Activated CD4-positive, alpha-beta T cell treated with anti-CD3 and anti-CD28 coated beads for 36 hours (primary cell): ENCODE data around the gene MXD4. TPM values are rescaled to one million over a fixed set of nuclear protein-coding genes. Genes with fewer than 3 reads are reported as not detected.

ENCODE experiments used
- ATAC-seq: fragments of 200-7000 bp; cut with Tn5 transposase; one replicate; pipeline ENCODE4 v1.10.0; 2021; ENCODE audit warnings: mild to moderate bottlenecking, moderate library complexity
- CTCF ChIA-PET: fragments of 350-600 bp; sonication (Branson Sonifier 250); formaldehyde crosslinking; loops from one replicate; lab custom pipeline; 2021; ENCODE audit warnings: antibody characterized with exemption; lab: Charles Lee
- POLR2A ChIA-PET: fragments of 350-600 bp; sonication (Branson Sonifier 250); formaldehyde crosslinking; loops from one replicate; lab custom pipeline; 2021; ENCODE audit warnings: antibody characterized with exemption, inconsistent platforms; lab: Charles Lee
- DNase-seq: peaks from one replicate; pipeline ENCODE4 v3.0.0-alpha.2; 2020
- H3K27ac Mint-ChIP-seq: one replicate; pipeline ENCODE4 v1.8.0; 2021; ENCODE audit warnings: mixed read lengths
- H3K27me3 Mint-ChIP-seq: one replicate; pipeline ENCODE4 v1.8.0; 2021; ENCODE audit warnings: mixed read lengths
- H3K36me3 Mint-ChIP-seq: one replicate; pipeline ENCODE4 v1.8.0; 2021; ENCODE audit warnings: low read depth, mixed read lengths
- H3K4me1 Mint-ChIP-seq: one replicate; pipeline ENCODE4 v1.8.0; 2021; ENCODE audit warnings: mixed read lengths
- H3K4me3 Mint-ChIP-seq: one replicate; pipeline ENCODE4 v1.8.0; 2021; ENCODE audit warnings: mild to moderate bottlenecking, moderate library complexity, mixed read lengths
- H3K9me3 Mint-ChIP-seq: one replicate; pipeline ENCODE4 v1.8.0; 2021; ENCODE audit warnings: low read depth, mixed read lengths
- intact Hi-C, 2 experiments: fragments of 100-400 bp; cut with DNase I in 1 of 2; cut with micrococcal nuclease in 1 of 2; formaldehyde crosslinking; loops; one replicate each; pipeline versions ENCODE4 v1.14.2 to v1.15.1; 2022 to 2024; cut with DNase I, micrococcal nuclease
- total RNA-seq, 2 experiments: library from RNA; stranded (reverse); gene quantifications; one replicate each; pipeline ENCODE4 v1.2.3, GENCODE V29; 2021

MXD4 gene
- total RNA-seq, 2 experiments from 2014 or later: 1.6 to 2.3 TPM

DNA sequence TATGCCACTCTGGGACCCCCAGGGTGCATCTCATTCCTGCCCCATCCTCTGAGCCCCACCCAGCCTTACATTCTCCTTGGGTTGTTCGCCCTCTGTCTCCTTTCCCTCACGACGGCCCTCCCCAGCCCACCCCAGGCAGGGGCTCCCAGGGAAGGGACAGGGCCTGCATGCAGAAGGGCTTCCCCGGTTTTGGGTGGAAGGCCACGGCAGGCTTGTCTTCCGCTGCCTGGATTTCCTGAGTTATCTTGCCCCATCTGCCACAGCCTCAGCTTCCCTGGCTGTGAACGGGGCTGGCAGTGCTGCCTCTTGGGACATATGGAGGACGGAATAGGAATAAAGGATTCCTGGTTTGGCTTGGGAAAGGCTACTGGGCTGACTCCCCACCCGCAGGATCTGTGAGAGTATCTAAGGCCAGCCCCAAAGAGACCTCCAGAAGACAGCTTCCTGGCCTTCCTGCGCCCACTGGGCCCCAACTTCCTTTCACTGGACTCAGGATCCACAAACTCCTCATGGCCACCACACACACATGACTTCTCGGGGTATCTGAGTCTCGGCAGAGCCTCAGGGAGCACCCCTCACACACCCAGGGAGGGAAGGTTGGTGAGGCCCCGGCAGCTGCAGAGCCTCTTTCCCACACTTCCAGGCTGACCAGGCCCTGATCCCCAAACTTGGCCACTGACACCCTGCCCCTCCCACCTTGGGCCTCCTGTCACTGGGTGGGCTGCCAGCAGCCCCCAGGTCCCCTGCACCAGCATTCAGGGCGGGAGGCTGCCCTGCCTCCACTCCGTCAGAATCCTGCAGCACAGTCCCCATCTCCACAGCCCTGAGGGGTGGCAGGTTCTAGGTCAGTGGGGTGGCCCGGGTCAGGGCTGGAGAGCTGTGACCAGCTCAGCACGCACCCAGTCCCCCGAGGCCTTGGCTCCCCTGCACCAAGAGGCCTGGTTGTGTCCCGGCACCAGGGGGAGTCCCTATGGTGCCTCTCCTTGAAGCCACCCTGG, 3.5 kb upstream of the MXD4 start:
- Mint-ChIP-seq H3K36me3 (no peaks in the 10 kb centered on the region), H3K27me3 (no peaks in the 10 kb centered on the region), H3K9me3 (no peaks in the 10 kb centered on the region), H3K4me1 (no peaks in the 10 kb centered on the region), H3K4me3 (no peak overlapping the region), H3K27ac (no peak overlapping the region)
- ATAC-seq (no peak), DNase-seq (no peak)
- intact Hi-C loops: no loop called here
- ChIA-PET CTCF (interaction anchor here (0.6 kb wide), 1 partner anchor 144 kb away, joined by 3 read pairs; no protein-coding TSS in a partner anchor), POLR2A (no interaction called here)

DNA sequence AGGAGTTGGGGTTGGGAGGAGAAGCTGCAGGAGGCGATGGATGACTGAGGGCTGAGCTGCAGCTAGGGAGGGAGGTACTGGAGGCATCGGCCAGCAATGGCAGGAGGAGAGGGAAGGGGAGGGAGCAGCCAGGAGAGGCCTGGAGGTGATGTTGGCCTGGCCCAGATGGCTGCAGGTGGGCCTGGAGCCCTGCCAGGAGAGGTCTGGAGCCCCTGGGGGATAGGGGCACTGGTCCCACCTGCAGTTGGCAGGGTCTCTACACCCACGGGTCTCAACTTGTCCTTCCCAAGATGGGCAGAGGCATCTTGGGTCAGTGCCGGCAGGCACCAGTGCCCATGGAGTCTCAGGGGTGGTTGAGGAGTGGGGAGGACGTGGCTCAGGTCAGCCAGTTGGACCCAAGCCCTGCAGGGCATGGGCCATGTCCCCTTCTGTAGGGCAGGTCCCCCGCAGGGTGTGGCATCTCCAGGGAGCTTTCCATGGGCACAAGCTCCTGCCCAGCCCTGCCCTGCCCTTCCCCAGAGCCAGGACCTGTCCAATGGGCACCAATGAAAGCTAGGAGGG, 2.7 kb upstream of the MXD4 start:
- CTCF ChIA-PET: interaction anchor here (0.5 kb wide), 1 partner anchor 539 kb away, joined by 3 read pairs; no protein-coding TSS in a partner anchor
- no peaks in the 10 kb centered on the region for H3K9me3 Mint-ChIP-seq
- no peak for ATAC-seq
- no peak overlapping the region for H3K27ac Mint-ChIP-seq
- POLR2A ChIA-PET: no interaction called here
- H3K4me3 Mint-ChIP-seq: no peak overlapping the region
- H3K27me3 Mint-ChIP-seq: no peaks in the 10 kb centered on the region
- intact Hi-C loops: loop anchor here in 1 of 2 experiments (5.0 kb wide), 3 partner anchors 552 to 698 kb away; partner anchors contain the start of genes ADD1, GRK4, NOP14 and SLBP
- DNase-seq: no peak
- H3K36me3 Mint-ChIP-seq: no peaks in the 10 kb centered on the region
- peaks cover 2% of the 10 kb centered on the region for H3K4me1 Mint-ChIP-seq

DNA sequence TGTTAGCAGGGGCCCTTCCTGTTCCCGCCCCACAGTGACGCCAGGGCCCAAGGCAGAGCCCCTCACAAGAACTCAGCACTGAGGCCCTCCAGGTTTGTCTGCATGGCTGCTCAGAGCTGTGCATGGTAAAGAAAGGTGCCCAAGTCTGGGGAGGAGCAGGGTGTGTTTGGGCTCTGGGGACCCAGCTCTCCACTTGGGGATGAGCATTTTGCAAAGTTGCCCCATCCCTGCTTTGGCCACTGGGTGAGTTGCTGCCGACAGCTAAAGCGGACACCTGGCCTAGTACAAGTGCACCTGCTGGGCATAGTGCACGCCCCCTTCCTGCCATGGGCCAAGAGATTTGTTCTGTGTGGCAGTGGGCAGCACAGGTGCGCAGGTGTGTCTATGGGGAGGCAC, 2.0 kb upstream of the MXD4 start:
- ChIA-PET CTCF (interaction anchor here (0.5 kb wide), 1 partner anchor 538 kb away, joined by 3 read pairs; no protein-coding TSS in a partner anchor), POLR2A (no interaction called here)
- Mint-ChIP-seq H3K36me3 (no peaks in the 10 kb centered on the region), H3K4me1 (peaks cover 2% of the 10 kb centered on the region), H3K27ac (no peak overlapping the region), H3K9me3 (no peaks in the 10 kb centered on the region), H3K4me3 (no peak overlapping the region), H3K27me3 (no peaks in the 10 kb centered on the region)
- intact Hi-C loops: loop anchor here in 1 of 2 experiments (2.0 to 5.0 kb wide), 4 partner anchors 552 to 698 kb away; partner anchors contain the start of genes ADD1, GRK4, NOP14 and SLBP
- ATAC-seq (no peak), DNase-seq (no peak)

DNA sequence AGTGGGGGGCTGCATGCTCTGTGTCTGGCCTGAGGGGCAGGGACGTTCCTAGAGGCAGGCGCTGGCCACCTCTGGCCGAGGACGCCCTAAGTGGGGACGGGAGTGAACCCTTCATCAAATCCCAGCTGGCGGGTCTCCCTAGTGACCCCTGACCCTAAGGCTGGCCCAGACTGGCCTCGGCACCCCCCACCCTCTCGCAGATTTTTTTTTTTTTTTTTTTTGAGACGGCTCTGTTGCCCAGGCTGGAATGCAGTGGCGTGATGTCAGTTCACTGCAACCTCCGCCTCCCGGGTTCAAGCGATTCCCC, 988 bp upstream of the MXD4 start:
- Mint-ChIP-seq H3K27ac (no peak overlapping the region), H3K9me3 (no peaks in the 10 kb centered on the region), H3K27me3 (no peaks in the 10 kb centered on the region), H3K36me3 (no peaks in the 10 kb centered on the region), H3K4me3 (peak overlapping the region; percentile 61), H3K4me1 (peaks cover 2% of the 10 kb centered on the region)
- no peak for DNase-seq
- no peak for ATAC-seq
- ChIA-PET CTCF (interaction anchor here (0.7 to 1.2 kb wide), 2 partner anchors 10 to 14 kb away, joined by 3 to 4 read pairs; no protein-coding TSS in a partner anchor), POLR2A (interaction anchor here (0.9 kb wide), 1 partner anchor 33 kb away, joined by 3 read pairs; no protein-coding TSS in a partner anchor)
- intact Hi-C loops: loop anchor here (1.0 to 5.0 kb wide), 19 partner anchors 19 to 811 kb away; partner anchors contain the start of genes HAUS3 (in 2 of the 2), POLN (in 2 of the 2), RNF4 (in 2 of the 2) and ADD1 (in 1 of the 2)

DNA sequence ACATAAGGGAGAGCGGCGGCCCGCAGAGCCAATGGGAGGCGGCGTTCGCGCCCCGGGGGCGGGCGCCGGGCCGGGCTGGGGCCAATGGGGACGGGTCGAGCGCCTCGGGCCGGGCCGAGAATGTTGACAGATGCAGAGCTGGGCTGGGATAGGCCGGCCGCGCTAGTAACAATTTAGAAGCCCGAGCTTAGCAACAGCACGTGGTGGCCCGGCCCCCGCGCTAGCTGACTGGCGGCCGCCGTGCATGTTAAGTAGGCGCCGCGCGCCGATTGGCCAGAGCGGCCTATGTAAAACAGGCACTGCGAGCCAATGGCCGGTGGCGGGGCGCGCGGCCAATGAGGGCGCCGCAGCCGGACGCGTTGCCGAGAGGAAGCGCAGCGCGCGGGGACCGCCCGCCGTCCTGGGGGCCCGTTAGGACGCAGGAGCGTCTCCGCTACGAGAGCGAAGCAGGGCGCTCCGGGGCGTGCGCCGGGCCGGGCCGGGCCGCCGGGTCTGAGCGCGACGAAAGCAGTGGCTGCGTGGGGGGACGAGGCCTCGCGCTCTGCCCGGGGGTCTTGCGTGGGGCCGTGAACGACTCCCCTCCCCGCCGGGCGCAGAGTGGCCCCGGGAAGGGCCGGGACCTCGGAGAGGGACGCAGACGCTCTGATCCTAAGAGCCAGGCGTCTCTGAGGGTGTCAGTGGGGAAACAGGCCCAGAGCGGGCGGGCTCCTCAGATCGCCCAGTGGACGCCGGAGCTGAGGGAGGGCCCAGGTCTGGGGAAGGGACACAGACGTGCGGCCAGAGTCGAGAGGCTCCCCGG, 435 bp upstream of the MXD4 start:
- ChIA-PET CTCF (interaction anchor here (0.6 to 1.2 kb wide), 7 partner anchors 13 to 207 kb away, joined by 3 to 4 read pairs (median 3); partner anchors contain the start of gene RNF4), POLR2A (interaction anchor here (0.6 to 1.0 kb wide), 7 partner anchors 18 to 274 kb away, joined by 3 to 15 read pairs (median 3); partner anchors contain the start of genes CFAP99, FAM193A, HAUS3 and POLN)
- DNase-seq (peak; percentile 99), ATAC-seq (peak; percentile 96)
- intact Hi-C loops: loop anchor here (1.0 to 5.0 kb wide), 19 partner anchors 20 to 812 kb away; partner anchors contain the start of genes HAUS3 (in 2 of the 2), POLN (in 2 of the 2), RNF4 (in 2 of the 2) and ADD1 (in 1 of the 2)
- H3K9me3 Mint-ChIP-seq: no peaks in the 10 kb centered on the region
- H3K27me3 Mint-ChIP-seq: no peaks in the 10 kb centered on the region
- H3K36me3 Mint-ChIP-seq: no peaks in the 10 kb centered on the region
- peak overlapping the region; percentile 61 for H3K4me3 Mint-ChIP-seq
- H3K27ac Mint-ChIP-seq: no peak overlapping the region
- peaks cover 2% of the 10 kb centered on the region for H3K4me1 Mint-ChIP-seq

DNA sequence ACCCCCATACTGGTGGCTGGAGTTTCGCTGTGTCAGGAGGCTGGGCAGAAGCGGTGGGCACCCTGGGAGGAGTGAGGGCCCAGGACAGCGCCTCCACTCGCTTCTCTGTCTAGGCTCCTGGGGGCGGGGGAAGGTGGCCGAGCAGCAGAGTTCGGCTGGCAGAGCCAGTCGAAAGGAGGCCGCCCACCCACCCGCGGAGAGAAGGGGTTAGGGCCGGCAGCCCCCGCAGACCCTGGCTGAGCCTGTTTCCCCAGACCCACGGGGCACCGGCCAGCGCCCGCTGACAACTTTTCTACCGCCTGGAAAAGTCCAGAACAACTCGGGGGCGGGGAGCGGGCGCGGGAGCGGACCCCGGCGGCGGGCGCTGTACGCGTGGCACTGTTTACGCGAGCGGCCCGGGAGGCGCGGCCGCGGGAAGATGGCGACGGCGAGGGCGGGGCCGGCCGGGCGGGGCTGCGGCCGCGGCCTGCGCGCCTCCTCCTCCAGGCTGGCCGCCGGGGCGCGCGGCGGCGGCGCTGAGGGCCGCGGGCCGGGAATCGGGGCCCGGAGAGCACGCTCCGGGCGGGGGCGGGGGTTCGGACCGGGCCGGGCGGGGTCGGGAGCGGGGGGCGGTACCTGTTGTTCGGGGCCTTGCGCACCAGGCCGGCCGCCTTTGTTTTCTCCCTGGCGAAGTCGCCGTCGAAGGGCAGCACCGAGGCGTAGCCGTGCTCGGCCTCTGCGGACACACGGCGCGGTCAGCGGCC, 628 bp downstream of the MXD4 start:
- Mint-ChIP-seq H3K9me3 (no peaks in the 10 kb centered on the region), H3K4me3 (peak overlapping the region; percentile 61), H3K27ac (no peak overlapping the region), H3K36me3 (no peaks in the 10 kb centered on the region), H3K4me1 (peaks cover 2% of the 10 kb centered on the region), H3K27me3 (no peaks in the 10 kb centered on the region)
- ChIA-PET CTCF (interaction anchor here (1.2 kb wide), 1 partner anchor 12 kb away, joined by 3 read pairs; no protein-coding TSS in a partner anchor), POLR2A (interaction anchor here (1.0 kb wide), 2 partner anchors 20 to 208 kb away, joined by 14 to 15 read pairs; partner anchors contain the start of genes HAUS3, POLN and RNF4)
- intact Hi-C loops: loop anchor here in 1 of 2 experiments (5.0 kb wide), 3 partner anchors 549 to 701 kb away; partner anchors contain the start of genes ADD1, GRK4, NOP14 and SLBP
- ATAC-seq (peak; percentile 11), DNase-seq (peak; percentile 74)

DNA sequence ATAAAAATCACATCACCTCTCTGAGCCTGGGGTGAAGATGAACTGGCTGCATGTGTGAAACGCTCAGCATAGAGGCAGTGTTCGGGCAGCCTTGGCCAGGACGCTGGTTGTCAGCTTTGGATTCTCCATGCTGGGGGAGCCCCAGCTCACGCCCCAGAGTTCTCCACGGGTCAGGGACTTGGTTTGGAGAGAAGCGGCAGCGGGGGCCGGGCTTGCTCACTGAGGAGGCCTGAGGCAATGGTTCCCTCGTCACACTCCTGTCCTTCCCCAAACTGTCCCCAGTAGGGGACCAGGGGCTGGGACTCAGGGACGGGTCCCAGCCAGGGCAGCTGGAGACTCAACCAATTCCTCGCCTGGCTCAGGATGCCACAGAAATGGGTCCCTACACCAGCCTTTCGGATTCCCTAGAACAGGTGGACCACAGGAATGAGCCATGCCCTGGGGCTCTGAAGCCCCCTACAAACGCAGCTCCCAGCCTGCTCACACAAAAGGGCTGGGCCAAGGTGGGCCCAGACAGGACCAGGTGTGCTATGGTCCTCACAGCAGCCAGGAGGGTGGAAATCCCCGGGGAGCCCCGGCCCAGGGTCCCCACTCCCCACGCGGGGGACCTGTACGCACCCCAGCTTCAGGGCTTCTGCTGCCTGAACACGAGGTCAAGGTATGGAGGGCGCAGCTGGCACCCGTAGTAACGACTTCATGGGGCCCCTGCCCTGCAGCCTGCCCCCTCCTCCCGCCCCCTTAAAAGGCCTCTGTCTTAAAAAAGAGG, 1.4 kb downstream of the MXD4 start:
- CTCF ChIA-PET: no interaction called here

DNA sequence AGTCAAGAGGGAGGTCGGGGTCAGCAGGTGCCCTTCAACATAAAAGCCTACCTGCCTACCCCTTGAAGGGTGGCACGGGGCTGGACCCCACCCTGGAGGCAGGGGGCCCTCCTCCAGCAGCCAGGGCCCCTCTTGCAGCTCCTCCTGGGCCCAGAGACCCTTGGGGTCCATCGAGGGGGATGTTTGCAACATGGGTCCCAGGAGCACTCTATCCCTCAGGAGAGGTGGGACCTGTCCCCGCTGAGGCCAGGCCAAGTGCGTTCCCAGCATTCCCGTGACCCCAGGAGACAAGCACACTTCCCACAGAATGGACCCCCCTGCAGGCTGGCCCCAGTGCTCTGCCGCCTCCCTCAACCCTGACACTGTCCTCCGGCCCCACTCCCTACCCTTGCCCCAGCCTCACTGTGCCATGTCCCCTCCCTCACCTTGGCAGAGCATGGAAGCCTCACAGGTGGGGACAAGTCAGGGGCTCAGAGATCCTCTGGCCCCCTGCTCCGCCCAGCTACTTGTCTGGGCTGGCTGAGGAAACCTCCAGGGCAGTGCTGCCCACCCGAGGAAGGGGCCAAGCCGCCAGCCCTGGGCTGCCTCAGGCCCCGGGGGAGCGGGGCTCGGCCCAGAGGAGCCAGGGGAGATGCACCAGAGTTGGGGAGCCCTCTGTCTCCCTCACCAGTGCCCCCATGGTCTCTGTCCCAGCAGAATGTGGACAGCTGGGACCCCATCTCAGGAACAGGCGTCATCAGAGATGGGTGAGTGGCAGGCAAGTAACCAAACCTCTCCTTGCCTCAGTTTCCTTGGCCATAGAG, 2.2 kb downstream of the MXD4 start:
- no peaks in the 10 kb centered on the region for H3K9me3 Mint-ChIP-seq
- H3K27me3 Mint-ChIP-seq: no peaks in the 10 kb centered on the region
- no peak overlapping the region for H3K4me3 Mint-ChIP-seq
- no peak for ATAC-seq
- peak; percentile 6 for DNase-seq
- peaks cover 2% of the 10 kb centered on the region for H3K4me1 Mint-ChIP-seq
- intact Hi-C loops: loop anchor here in 1 of 2 experiments (5.0 kb wide), 3 partner anchors 547 to 703 kb away; partner anchors contain the start of genes ADD1, GRK4, NOP14 and SLBP
- no peaks in the 10 kb centered on the region for H3K36me3 Mint-ChIP-seq
- POLR2A ChIA-PET: interaction anchor here (1.0 kb wide), 1 partner anchor 18 kb away, joined by 3 read pairs; the partner anchor contains the start of genes HAUS3 and POLN
- CTCF ChIA-PET: interaction anchor here (2.0 kb wide), 1 partner anchor 40 kb away, joined by 4 read pairs; no protein-coding TSS in a partner anchor
- H3K27ac Mint-ChIP-seq: no peak overlapping the region

More for the DNA sequence above, 1.4 kb downstream of the MXD4 start:
- Mint-ChIP-seq H3K4me1 (peaks cover 2% of the 10 kb centered on the region), H3K9me3 (no peaks in the 10 kb centered on the region), H3K4me3 (peak overlapping the region; percentile 61), H3K27me3 (no peaks in the 10 kb centered on the region), H3K36me3 (no peaks in the 10 kb centered on the region), H3K27ac (no peak overlapping the region)
- intact Hi-C loops: loop anchor here in 1 of 2 experiments (5.0 kb wide), 3 partner anchors 548 to 702 kb away; partner anchors contain the start of genes ADD1, GRK4, NOP14 and SLBP
- ATAC-seq: no peak
- POLR2A ChIA-PET: interaction anchor here (1.0 kb wide), 1 partner anchor 18 kb away, joined by 3 read pairs; the partner anchor contains the start of genes HAUS3 and POLN
- peak; percentile 5 for DNase-seq
